ENCODE results near the gene FOXN3.

FOXN3 gene

DNA sequence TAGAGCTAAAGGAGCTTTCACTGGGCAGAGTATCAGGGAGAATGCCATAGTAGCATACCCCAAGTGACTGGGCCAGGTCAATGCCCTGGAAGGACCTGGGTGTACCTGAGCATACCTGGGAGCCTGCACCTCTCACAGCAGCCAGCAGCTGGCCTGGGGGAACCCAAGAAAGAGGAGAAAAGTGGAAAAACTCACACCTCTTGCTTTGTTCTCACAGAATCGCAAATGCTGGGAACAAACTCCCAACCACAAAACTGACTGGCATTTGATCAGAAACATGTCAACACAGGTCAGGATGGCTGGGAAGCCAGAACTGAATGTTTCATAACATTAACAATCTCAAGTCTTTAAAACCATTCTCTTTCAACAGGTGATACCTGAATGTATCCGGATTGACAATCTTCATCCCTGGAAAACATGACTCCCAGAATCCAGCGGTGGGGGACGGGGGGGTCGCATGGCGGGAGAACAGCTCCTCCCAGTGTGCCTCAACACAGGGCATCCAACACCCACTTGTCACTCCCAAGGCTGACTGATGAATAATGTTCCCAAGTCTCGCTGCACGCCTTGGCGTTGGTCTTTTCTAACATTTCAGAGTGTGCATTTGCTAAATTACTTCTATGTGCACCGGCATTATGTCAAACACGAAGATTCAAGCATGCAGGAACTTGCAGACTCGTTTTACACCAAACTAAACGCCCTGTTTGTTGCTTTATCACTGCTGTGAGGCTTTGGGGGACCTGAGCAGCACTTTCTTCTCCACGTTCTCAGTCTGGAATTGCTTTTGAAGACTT, 7.9 kb downstream of the FOXN3 start:
- DNase-seq: no peak

DNA sequence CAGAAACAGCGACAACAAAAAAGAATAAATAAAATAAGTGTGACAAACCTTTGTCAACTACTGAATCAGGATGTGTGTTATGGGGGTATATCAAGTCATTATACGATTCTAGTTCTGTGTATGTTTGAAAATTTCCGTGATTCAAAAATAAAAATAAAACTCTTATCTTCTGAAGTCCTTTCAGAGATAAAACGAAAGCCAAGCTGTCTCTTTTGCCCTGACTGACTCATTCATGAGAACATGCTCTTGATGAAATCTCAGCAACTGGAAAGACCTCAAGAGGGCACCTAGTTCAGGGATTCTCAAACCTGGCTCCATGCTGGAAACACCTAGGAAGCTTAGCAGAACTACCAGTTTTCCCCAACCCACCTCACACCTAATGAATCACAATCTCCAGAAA, 9.2 kb downstream of the FOXN3 start:
- DNase-seq: no peak

DNA sequence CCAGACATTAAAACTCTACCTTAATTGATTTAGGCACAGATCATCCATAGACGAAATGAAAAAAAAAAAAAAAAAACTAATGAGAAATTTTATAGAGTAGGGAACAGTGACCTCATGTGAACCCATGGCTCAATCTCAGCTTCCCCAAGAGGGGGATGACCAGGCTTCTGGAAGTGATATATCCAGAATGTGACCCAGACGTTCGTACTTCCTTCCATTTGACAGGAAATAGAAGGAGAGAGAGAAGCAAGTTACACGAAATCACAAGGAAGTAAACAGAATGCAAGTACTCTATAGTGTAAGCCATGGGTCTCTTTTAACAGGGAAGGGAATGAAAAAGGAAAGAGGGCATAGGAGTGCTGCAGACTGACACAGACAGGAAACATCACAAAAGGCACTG, 10.1 kb downstream of the FOXN3 start:
- DNase-seq: no peak

DNA sequence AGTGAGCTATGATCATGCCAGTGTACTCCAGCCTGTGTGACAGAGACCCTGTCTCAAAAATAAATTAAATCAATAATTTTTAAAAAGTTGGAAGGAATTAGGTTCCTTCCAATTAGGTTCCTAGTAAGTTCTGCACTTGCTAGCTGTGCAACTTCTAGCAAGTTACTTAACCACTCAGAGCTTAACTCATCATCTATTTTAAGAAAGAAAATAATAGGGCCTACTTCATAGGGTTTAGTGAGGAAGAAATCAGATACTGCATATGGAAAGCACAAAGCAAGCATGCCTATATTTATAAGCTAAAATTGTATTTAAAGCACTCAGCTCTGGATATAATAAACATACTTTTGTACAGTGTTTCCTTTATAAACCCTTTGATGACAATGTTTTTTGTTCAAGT, 10.7 kb downstream of the FOXN3 start:
- no peak for DNase-seq

DNA sequence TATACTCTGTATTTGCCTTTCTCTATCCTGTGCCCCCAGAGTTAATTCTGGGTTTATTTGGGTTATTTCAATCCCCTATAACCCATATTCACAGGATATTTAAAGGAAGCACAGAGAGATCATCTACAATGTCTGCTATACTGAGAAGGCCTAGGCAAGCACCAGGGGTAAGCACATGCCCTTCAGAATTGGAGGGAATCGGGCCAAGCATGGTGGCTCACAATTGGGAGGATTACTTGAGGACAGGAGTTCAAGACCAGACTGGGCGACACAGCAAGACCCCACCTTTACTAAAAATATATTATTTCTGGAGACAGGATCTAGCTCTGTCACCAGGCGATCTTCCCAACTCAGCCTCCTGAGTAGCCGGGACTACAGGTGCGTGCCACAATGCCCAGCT, 11.3 kb downstream of the FOXN3 start:
- no peak for DNase-seq

DNA sequence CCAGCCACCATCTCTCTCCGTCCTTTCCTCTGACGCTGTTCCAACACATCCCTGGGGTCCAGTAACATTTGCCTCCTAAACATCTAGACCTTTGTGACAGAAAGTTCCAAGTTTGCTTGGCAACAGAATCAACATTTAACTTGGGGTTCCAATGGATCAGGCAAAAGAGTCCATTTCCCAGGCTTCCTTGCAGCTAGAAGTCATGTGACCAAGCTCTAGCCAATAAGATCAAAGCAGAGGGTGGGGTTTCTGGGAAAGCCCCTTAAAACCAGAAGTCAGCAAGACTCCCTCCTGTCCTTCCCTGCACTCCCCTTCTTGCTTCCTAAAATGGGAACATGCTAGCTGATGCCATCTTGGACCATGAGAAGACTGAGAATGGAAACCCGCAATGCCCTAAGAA, 14.7 kb downstream of the FOXN3 start:
- no peak for DNase-seq

DNA sequence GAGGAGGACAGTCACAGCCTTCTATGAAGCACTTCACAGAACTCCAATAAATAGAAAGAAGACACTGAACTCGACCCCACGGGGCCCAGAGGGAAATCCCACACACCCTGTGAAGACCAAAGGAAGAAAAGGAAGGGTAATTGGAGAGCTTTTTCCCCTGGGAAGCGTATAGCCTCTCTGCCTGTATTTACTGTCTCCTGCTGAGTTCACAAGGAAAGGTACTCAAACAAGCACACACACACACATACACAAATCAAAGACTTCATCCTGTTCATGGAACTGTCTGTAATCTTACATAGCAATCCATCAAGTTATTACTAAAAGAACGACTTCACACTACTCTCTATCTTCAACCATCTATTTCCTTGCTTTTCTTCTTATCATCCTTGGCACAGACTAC, 15.3 kb downstream of the FOXN3 start:
- no peak for DNase-seq

DNA sequence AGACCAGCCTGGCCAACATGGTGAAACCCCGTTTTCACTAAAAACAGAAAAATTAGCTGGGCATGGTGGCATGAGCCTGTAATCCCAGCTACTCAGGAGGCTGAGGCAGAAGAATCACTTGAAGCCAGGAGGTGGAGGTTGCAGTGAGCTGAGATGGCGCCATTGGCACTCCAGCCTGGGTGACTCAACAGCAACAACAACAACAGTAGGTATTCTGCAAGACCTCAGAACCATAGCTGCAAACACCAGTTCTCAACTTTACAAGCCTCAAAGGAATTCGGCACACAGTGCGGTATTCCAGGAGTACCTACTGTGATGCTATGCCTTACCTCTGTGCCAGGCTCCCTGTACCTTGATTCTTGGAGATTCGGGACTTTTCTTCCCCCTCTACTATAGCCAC, 15.8 kb downstream of the FOXN3 start:
- no peak for DNase-seq

DNA sequence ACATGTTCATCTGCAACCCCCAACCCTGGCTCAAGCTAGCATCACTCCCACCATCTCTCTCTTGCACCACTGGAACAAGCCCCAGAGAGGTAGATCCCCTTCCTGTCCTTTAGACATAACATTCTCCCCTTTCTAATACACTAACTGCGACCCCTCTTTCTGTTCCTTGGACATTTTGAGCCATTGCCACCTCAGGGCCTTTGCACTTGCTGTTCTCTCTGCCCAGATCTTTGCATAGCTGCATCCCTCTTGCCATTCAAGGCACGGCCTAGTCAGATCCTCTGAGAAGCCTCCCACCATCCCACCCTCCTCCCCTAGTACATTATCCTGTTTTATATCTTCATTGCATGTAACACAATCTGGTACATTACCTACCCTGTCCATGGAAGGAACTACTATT, 16.5 kb downstream of the FOXN3 start:
- DNase-seq: no peak

DNA sequence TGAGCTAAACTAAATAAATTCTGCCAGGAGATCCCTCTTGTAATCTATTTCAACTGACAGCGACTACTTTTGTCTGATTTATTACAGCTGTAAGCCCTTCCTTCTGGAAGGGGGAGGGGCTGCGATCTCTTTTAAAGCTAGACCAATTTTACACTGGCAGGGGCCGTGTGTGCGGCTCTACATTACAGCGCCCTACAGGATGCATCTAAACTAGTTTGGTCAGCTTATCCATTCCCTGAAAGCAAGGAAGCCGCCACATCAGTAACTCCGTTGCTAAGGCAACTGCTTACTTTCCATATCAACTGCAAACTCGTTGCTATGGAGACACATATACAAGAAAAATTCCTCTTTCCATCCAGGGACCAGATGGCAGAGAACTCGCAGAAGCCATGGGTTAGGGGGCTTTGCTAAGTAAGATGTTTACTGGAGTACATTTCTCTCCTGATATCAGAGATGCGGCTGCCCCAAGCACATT, 17.4 kb downstream of the FOXN3 start:
- DNase-seq: no peak

DNA sequence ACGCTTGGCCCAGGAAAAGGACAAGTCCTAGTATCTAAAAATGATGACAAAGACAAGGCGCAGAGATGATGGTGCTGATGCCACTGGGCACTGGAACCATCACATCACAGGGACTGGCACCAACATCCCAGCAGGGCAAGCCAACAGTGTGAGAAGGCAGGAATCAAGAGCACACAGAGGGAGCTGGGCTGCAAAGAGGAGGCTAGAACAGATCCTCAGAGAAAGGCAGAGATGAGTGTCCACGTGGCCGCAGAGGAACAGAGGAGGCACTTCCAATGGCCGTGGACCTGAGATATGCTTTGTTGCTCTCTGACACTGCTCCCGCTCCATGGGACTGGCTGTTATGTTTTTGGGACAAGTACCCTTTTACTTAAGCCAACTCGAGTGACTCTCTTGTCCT, 17.9 kb downstream of the FOXN3 start:
- no peak for DNase-seq

DNA sequence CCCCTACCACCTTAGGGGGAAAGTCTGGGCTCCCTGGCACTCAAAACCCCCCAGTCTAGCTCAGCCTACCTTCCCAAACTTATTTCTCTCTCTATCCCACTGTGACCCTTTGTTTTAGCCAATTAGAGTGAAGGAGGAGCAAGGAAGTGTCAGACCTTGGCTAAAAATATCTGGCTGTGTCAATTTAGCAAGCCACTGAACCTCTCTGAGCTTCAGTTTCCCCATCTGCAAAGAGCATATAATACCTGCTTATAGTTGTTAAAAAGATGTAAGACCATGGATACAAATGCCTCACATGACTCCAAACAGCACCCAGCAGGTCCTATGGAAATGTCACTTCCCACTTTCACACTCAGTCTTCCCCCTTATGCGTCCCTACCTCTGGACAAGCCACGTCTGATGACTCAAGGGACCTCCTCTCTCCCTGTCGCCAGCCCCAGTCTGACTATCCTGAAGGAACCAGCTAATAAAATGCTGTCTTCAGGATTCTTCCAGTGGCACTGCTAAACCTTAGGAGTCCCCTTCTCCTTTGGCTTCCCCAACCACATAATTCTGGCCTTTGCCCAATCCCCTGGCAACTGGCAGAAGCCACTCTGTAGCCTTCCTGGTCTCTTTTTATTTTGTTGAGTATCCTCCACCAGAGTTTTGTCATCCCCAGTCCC, 19.3 kb downstream of the FOXN3 start:
- DNase-seq: no peak

DNA sequence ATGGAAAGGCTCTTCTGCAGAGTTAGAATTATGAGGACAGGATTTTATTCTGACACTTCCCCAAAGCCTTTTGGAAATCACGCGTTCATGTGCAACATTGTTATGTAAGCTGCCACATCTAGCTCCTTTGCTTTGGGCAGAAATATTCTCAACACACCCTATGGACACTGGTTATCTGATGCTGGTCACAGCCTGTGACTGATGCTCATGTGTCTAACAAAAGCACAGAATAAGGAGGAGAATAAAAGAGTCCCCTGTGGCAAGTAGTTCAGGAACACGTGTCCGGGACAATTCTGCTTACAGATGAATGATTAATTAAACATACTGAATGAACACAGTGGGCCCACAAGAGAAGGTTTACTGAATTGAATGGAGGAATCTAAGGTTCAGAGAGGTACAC, 22.1 kb downstream of the FOXN3 start:
- no peak for DNase-seq

DNA sequence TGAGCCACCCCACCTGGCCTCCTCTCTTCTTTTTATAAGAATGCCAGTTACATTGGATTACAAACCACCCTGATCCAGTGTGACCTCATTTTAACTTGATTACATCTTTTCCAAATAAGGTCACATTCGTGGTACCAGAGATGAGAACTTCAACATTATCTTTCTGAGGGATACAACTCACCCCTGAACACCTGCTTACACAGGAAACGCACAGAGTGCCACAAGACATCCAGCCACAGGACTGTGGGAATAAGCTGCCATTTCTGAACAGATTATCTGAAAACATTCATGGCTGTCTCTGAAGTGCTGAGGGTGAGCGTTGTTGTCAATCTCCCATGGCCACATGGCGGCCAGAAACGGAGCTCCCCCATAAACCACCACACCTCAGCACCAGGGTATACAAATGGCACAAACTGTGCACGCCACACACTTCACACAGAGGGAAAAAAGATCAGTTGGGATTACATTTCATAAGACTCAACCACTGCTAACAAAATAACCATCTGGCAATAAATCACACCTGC, 23.7 kb downstream of the FOXN3 start:
- DNase-seq: no peak

DNA sequence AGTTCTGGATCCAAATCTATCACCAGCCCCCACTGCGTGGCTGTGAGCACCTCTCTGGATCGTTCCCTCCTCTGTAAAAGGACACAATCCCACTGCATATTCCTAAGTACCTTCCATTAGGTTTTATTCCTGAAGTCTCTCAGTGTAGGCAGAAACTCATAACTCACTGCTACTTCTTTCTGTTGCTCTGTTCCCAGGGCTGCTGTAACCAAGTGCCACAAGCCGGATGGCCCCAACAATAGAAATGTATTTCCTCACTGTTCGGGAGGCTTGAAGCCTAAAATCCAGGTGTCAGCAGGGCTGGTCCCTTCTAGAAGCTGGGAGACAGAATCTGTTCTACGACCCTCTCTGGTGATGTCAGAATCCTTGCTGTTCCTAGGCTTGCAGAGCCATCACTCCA, 24.9 kb downstream of the FOXN3 start:
- no peak for DNase-seq

DNA sequence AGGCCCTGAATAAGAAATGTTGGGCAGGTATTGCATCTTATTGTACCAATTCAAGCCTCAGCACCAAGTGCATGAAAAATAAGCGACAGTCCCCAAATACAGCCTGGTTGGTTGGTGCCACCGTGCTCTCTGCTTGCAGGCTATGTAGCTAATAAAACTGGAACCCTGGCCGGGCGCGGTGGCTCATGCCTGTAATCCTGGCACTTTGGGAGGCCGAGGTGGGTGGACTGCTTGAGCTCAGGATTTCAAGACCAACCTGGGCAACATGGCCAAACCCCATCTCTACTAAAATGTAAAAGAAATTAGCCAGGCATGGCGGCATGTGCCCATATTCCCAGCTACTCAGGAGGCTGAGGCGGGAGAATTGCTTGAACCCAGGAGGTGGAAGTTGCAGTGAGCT, 25.5 kb downstream of the FOXN3 start:
- no peak for DNase-seq

DNA sequence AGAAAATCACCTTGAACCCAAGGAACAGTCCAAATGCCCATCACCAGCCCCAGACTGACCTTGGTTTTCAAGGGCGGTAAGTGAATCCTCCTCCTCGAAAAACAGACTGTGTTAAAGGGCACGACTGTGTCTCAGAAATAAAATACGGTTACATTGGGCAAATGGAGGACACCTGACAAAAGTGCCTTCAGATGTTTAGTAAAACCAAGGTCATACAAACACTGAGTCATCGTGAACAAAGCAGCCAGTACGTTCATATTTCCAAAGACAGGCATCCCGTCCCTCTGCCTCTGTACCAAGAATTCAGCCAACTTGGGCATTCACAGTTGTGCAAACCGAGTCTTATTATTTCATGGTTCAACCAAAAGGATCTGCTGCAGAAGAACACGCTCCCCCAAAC, 25.9 kb downstream of the FOXN3 start:
- DNase-seq: no peak

DNA sequence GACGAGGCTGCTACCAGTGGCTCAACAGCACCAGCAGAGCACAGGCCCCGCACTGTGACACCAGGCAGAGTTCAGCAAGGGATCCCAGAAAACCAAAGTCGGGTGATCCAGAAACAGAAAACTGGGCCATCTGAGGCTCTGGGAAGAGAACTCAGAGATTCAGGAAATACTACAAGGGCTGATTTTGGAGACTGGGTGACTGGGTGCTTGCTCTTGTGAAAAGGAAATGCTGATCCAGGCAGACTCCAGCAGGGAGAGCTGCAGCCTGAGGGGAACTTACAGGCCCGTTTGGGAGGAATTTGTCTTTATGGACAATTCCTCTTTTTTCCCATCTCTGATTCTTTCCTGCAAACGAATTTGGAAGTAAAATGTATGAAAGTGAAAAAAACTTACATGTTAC, 28.2 kb downstream of the FOXN3 start:
- no peak for DNase-seq

DNA sequence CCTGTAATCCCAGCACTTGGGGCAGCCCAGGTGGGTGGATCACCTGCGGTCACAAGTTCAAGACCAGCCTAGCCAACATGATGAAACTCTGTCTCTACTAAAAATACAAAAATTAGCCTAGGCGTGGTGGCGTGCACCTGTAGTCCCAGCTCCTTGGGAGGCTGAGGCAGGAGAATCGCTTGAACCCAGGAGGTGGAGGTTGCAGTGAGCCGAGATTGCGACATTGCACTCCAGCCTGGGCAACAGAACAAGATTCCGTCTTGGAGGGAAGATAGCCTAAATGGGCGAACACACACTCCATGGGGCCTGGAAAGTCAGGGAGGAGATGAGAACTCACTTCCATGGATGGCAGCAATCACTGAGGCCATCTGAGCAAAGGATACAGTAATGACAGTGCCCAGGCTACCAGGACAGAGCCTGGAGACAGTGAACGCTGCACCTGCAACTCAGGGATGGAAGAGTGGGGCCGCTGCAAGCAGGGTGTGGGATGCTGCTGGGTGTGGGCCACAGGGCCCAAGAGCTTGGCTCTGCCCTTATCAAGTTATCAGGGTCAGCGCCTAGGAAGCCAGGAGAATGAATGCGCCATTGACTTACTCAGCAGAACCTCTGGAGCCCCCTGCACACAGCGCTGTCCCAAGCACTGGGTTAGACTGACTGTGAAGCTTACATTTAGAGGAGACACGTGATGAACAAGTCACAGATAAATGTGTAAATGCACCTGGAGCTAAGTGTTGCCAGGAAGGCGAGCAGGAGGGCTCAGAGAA, 28.9 kb downstream of the FOXN3 start:
- DNase-seq: no peak

DNA sequence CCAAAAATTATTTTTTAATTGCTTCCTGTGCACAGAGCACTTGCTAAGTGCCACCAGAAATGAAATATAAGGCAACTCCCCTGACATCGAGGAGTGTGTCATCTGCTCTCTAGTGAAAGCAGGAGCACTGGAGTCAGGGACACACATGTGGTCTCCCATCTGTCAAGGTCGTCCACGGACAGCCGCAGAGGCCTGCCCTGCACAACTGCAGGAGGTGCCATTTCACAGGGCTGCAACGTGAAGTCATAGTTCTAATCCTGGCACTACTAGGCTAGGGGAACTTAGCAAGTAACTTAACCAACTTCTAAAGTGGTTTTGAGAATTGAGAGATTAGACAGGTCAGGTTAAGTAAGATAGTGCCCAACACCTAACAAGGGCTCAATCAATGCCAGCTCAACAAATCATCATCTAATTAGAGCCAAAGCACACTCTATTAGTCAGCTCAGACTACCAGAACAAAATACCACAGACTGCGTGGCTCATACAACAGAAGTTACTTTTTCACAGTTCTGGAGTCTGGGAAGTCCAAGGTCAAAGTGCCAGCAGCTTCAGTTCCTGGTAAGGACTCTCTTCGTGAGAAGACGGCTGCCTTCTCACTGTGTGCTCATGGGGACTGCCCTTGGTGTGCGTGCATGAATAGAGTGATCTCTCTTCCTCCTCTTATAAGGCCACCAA, 30.7 kb downstream of the FOXN3 start:
- no peak for DNase-seq

DNA sequence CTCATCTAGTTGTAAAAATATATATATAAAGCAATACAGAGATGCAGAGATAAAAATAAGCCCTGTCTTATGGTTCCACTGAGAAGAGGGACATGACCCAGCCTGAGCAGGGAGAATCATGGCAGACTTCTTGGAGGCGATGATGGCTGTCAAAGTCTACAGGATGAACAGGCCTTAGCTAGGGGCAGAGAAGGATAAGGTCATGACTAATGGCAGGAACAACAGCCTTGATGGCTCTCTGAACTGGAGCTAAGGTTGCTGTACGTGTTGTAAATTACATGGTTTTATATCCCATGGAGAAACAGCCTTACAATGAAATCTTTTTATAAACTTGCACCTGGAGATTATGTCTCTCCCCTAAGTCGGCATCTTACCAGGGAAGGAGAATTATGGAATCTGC, 32.4 kb downstream of the FOXN3 start:
- no peak for DNase-seq

DNA sequence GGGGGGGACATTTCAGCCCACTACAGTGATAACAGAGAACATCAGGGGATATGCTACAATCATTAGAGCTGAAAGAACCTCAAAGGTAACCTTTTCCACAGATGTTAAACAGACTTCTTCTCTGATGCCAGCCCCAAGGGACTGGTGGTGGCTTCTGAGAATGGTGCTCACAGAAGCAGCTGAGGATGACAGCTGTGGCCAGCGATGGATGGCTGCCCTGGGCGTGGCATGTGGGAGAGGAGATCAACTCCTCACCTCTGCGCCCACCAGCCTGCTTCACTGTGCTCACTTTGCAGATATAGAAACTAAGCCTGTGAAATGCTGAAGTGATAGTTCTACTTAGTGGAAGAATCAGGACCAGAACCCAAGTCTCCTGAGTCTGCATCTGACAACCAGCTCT, 33.0 kb downstream of the FOXN3 start:
- no peak for DNase-seq

Measured in RPMI8226 (cell line).